CD4-positive, alpha-beta T cell (primary cell): ENCODE measurements around the gene JPH4. TPM values are rescaled to one million over a fixed set of nuclear protein-coding genes. Genes with fewer than 3 reads are reported as not detected.
"Not testable (repeated sequence)": the region's sequence is repeated elsewhere in the genome, so short reads cannot be mapped to it uniquely, and the experiment has no call there.

Source experiments
- ATAC-seq: fragments of 200-7000 bp; cut with Tn5 transposase; one replicate; pipeline ENCODE4 v1.10.0; 2022; ENCODE audit warnings: mild to moderate bottlenecking; ENCODE audit not compliant: poor library complexity
- CTCF ChIA-PET: fragments of 350-600 bp; sonication (Branson Sonifier 250); formaldehyde crosslinking; loops from one replicate; lab custom pipeline; 2021; ENCODE audit warnings: antibody characterized with exemption, inconsistent platforms; lab: Charles Lee
- POLR2A ChIA-PET: fragments of 350-600 bp; sonication (Branson Sonifier 250); formaldehyde crosslinking; loops from one replicate; lab custom pipeline; 2021; ENCODE audit warnings: antibody characterized with exemption, inconsistent platforms; lab: Charles Lee
- DNase-seq, 14 experiments: peaks; one replicate each; pipeline ENCODE4 v3.0.0-alpha.2; 2013 to 2020; ENCODE audit warnings: mixed read lengths in 2 of 14
- H3K27ac ChIP-seq, 2 donors: one replicate each; pipeline versions ENCODE4 v1.5.1 to v1.7.0; 2013; ENCODE audit warnings: low read length in 2 of 2, low read depth in 1 of 2, mild to moderate bottlenecking in 1 of 2
- H3K27me3 ChIP-seq, 2 experiments: 1 replicate in 1 of 2; 2 replicates in 1 of 2; pipeline versions ENCODE4 v1.6.1 to v1.7.0; 2013; ENCODE audit warnings: low read length in 2 of 2, control low read depth in 1 of 2, mild to moderate bottlenecking in 1 of 2, moderate library complexity in 1 of 2; ENCODE audit not compliant: insufficient read depth in 2 of 2, control insufficient read depth in 1 of 2
- H3K36me3 ChIP-seq: one replicate; pipeline ENCODE4 v1.6.1; 2013; ENCODE audit warnings: low read length, control low read depth; ENCODE audit not compliant: insufficient read depth
- H3K4me1 ChIP-seq: one replicate; pipeline ENCODE4 v1.6.1; 2013; ENCODE audit warnings: low read length, control low read depth; ENCODE audit not compliant: insufficient read depth
- H3K4me3 ChIP-seq: one replicate; pipeline ENCODE4 v1.5.1; 2013; ENCODE audit warnings: mild to moderate bottlenecking, low read length, moderate library complexity
- H3K9me3 ChIP-seq, 2 experiments: 1 replicate in 1 of 2; 2 replicates in 1 of 2; pipeline versions ENCODE4 v1.6.1 to v1.7.0; 2013; ENCODE audit warnings: low read length in 2 of 2, mild to moderate bottlenecking in 2 of 2, control low read depth in 1 of 2, moderate library complexity in 1 of 2; ENCODE audit not compliant: control insufficient read depth in 1 of 2, insufficient read depth in 1 of 2
- H3K27ac Mint-ChIP-seq: one replicate; pipeline ENCODE4 v1.8.0; 2020; ENCODE audit warnings: mixed read lengths
- H3K27me3 Mint-ChIP-seq: one replicate; pipeline ENCODE4 v1.8.0; 2021; ENCODE audit warnings: mixed read lengths
- H3K36me3 Mint-ChIP-seq: one replicate; pipeline ENCODE4 v1.8.0; 2021; ENCODE audit warnings: low read depth, mixed read lengths
- H3K4me1 Mint-ChIP-seq: one replicate; pipeline ENCODE4 v1.8.0; 2021; ENCODE audit warnings: low read depth, mixed read lengths
- H3K4me3 Mint-ChIP-seq: one replicate; pipeline ENCODE4 v1.8.0; 2020; ENCODE audit warnings: mild to moderate bottlenecking, mixed read lengths
- H3K9me3 Mint-ChIP-seq: one replicate; pipeline ENCODE4 v1.8.0; 2020; ENCODE audit warnings: mixed read lengths
- CTCF ChIP-seq: fragments of 200-600 bp; IDR thresholded peaks from one replicate; pipeline ENCODE4 v1.8.0; 2022; ENCODE audit warnings: antibody characterized with exemption, mild to moderate bottlenecking
- intact Hi-C, 2 experiments: fragments of 100-400 bp; cut with DNase I in 1 of 2; cut with micrococcal nuclease in 1 of 2; formaldehyde crosslinking; loops; one replicate each; pipeline versions ENCODE4 v1.15.1 to v1.9.0; 2023 to 2025; cut with DNase I, micrococcal nuclease
- total RNA-seq, 174 experiments: library from RNA in 2 of 174; stranded (reverse) in 2 of 174; gene quantifications; one replicate each; pipeline ENCODE4 v1.2.3 and lab custom pipeline; 2021 to 2026

Gene JPH4
- total RNA-seq, 2 experiments from 2014 or later, result not detected

GRCh38 chr14:23589606-23590005 lies 11.0 kb upstream of the JPH4 start:
- Mint-ChIP-seq H3K27me3 (peaks cover 26% of the 10 kb centered on the region), H3K27ac (no peak overlapping the region), H3K4me1 (peaks cover 12% of the 10 kb centered on the region), H3K4me3 (no peak overlapping the region), H3K36me3 (no peaks in the 10 kb centered on the region), H3K9me3 (no peaks in the 10 kb centered on the region)
- H3K4me3 ChIP-seq, result no peak overlapping the region
- peaks cover 11% of the 10 kb centered on the region for H3K4me1 ChIP-seq
- POLR2A ChIA-PET, result interaction anchor here (1.1 to 1.6 kb wide), 4 partner anchors 21 to 344 kb away, joined by 3 to 9 read pairs (median 4); no protein-coding TSS in a partner anchor
- CTCF ChIA-PET, result interaction anchor here (0.8 to 1.7 kb wide), 8 partner anchors 11 to 751 kb away, joined by 3 to 6 read pairs (median 4); partner anchors contain the start of gene RIPK3
- no peaks in the 10 kb centered on the region for H3K36me3 ChIP-seq
- H3K9me3 ChIP-seq, result no peaks in the 10 kb centered on the region
- no peak for TF ChIP-seq CTCF
- no peaks in the 10 kb centered on the region for H3K27me3 ChIP-seq
- intact Hi-C loops, result loop anchor here (1.0 to 5.0 kb wide), 3 partner anchors 43 to 340 kb away; no protein-coding TSS in a partner anchor
- ATAC-seq (no peak), DNase-seq (no peak)
- no peak overlapping the region for H3K27ac ChIP-seq

- H3K27me3 ChIP-seq, result no peaks in the 10 kb centered on the region
- H3K27ac ChIP-seq, result no peak overlapping the region
- ATAC-seq (peak; percentile 99), DNase-seq (peak; percentile 71 to 91 (median 74))
- H3K9me3 ChIP-seq, result no peaks in the 10 kb centered on the region
- Mint-ChIP-seq H3K36me3 (no peaks in the 10 kb centered on the region), H3K27ac (no peak overlapping the region), H3K4me3 (no peak overlapping the region), H3K4me1 (peaks cover 12% of the 10 kb centered on the region), H3K27me3 (peaks cover 31% of the 10 kb centered on the region), H3K9me3 (no peaks in the 10 kb centered on the region)
- intact Hi-C loops, result loop anchor here (1.0 to 5.0 kb wide), 3 partner anchors 43 to 340 kb away; no protein-coding TSS in a partner anchor
- no peaks in the 10 kb centered on the region for H3K36me3 ChIP-seq
- peak; percentile 87 for TF ChIP-seq CTCF
- ChIA-PET POLR2A (interaction anchor here (0.6 to 1.6 kb wide), 5 partner anchors 22 to 344 kb away, joined by 3 to 9 read pairs (median 3); no protein-coding TSS in a partner anchor), CTCF (interaction anchor here (0.6 to 1.7 kb wide), 12 partner anchors 11 to 751 kb away, joined by 3 to 7 read pairs (median 4); partner anchors contain the start of genes IRF9 and RIPK3)
- H3K4me3 ChIP-seq, result no peak overlapping the region
- peaks cover 11% of the 10 kb centered on the region for H3K4me1 ChIP-seq
Measured at GRCh38 chr14:23588884-23589598, 10.5 kb upstream of the JPH4 start.

GRCh38 chr14:23584527-23585203 lies 6.1 kb upstream of the JPH4 start:
- intact Hi-C loops, result loop anchor here in 1 of 2 experiments (5.0 kb wide), 1 partner anchor 48 kb away; no protein-coding TSS in a partner anchor
- CTCF ChIA-PET, H3K9me3 ChIP-seq, H3K4me1 ChIP-seq, H3K36me3 ChIP-seq, POLR2A ChIA-PET, ATAC-seq, H3K9me3 Mint-ChIP-seq, H3K27ac ChIP-seq, H3K27ac Mint-ChIP-seq, DNase-seq, H3K36me3 Mint-ChIP-seq, H3K4me3 Mint-ChIP-seq, H3K4me3 ChIP-seq: not testable (repeated sequence)
- peaks cover 58% of the 10 kb centered on the region for H3K27me3 Mint-ChIP-seq
- peaks cover 2 to 10% of the 10 kb centered on the region in 2 experiments for H3K27me3 ChIP-seq
- peaks cover 12% of the 10 kb centered on the region for H3K4me1 Mint-ChIP-seq

GRCh38 chr14:23583761-23584526 lies 5.4 kb upstream of the JPH4 start:
- POLR2A ChIA-PET, H3K36me3 ChIP-seq, H3K27ac ChIP-seq, H3K36me3 Mint-ChIP-seq, ATAC-seq, intact Hi-C loops, H3K9me3 Mint-ChIP-seq, H3K4me1 ChIP-seq, H3K27ac Mint-ChIP-seq, DNase-seq, H3K4me3 Mint-ChIP-seq, H3K9me3 ChIP-seq, H3K4me1 Mint-ChIP-seq, H3K4me3 ChIP-seq: not testable (repeated sequence)
- peaks cover 4 to 16% of the 10 kb centered on the region in 2 experiments for H3K27me3 ChIP-seq
- peaks cover 65% of the 10 kb centered on the region for H3K27me3 Mint-ChIP-seq
- CTCF ChIA-PET, result interaction anchor here (1.5 kb wide), 1 partner anchor 9 kb away, joined by 3 read pairs; no protein-coding TSS in a partner anchor
